GM21447 (cell line): Measurements from ENCODE around the gene MYL6B.
"Not testable (repeated sequence)": the region's sequence is repeated elsewhere in the genome, so short reads cannot be mapped to it uniquely, and the experiment has no call there.

ENCODE experiments used
- ATAC-seq: cut with Tn5 transposase; IDR thresholded peaks from one replicate; pipeline ENCODE4 v1.9.1; 2021; ENCODE audit not compliant: unreplicated experiment

MYL6B gene

GRCh38 chr12:56151672-56152131 is 685 bp upstream of the MYL6B start:
- peak; percentile 45 for ATAC-seq

- ATAC-seq = no peak
Observed at GRCh38 chr12:56152756-56153677, 630 bp downstream of the MYL6B start.

GRCh38 chr12:56153678-56154065 is 1.3 kb downstream of the MYL6B start:
- ATAC-seq = no peak

GRCh38 chr12:56154246-56154771 is 1.9 kb downstream of the MYL6B start:
- no peak for ATAC-seq

GRCh38 chr12:56154818-56155217 is 2.4 kb downstream of the MYL6B start:
- ATAC-seq = no peak

GRCh38 chr12:56155256-56155845 is 3.0 kb downstream of the MYL6B start:
- no peak for ATAC-seq

GRCh38 chr12:56156464-56157200 is 4.2 kb downstream of the MYL6B start:
- ATAC-seq = not testable (repeated sequence)

GRCh38 chr12:56157201-56158028 is 5.0 kb downstream of the MYL6B start:
- peak; percentile 40 for ATAC-seq

- peak; percentile 81 for ATAC-seq
Observed at GRCh38 chr12:56158029-56158925, 5.9 kb downstream of the MYL6B start, which contains the start of gene MYL6. MYL6 (plus strand) TSS chr12:56158359; CDS start chr12:56158402, 43 bp downstream.

GRCh38 chr12:56158926-56159461 is 6.6 kb downstream of the MYL6B start:
- ATAC-seq = no peak

GRCh38 chr12:56159482-56160192 is 7.2 kb downstream of the MYL6B start:
- no peak for ATAC-seq

GRCh38 chr12:56160193-56160763 is 7.9 kb downstream of the MYL6B start:
- ATAC-seq = no peak

- ATAC-seq = no peak
Observed at GRCh38 chr12:56160894-56161689, 8.7 kb downstream of the MYL6B start.

- no peak for ATAC-seq
Observed at GRCh38 chr12:56161690-56162351, 9.4 kb downstream of the MYL6B start.

GRCh38 chr12:56162468-56163290 is 10.3 kb downstream of the MYL6B start:
- no peak for ATAC-seq
